Activated naive CD4-positive, alpha-beta T cell treated with anti-CD3 and anti-CD28 coated beads, Interleukin-2, amount 10 ng/mL, durations not matched to agents 7 days and 5 days (primary cell): ENCODE measurements around the gene ADCY7.

Experiments
- CTCF ChIA-PET: fragments of 350-600 bp; sonication (Branson Sonifier 250); formaldehyde crosslinking; loops from one replicate; lab custom pipeline; 2021; ENCODE audit warnings: antibody characterized with exemption; lab: Charles Lee
- DNase-seq: peaks from one replicate; pipeline ENCODE4 v3.0.0-alpha.2; 2020
- H3K27ac Mint-ChIP-seq: one replicate; pipeline ENCODE4 v1.8.0; 2021; ENCODE audit warnings: mild to moderate bottlenecking, moderate library complexity, mixed read lengths
- H3K27me3 Mint-ChIP-seq: one replicate; pipeline ENCODE4 v1.8.0; 2021; ENCODE audit warnings: mild to moderate bottlenecking, mixed read lengths
- H3K36me3 Mint-ChIP-seq: one replicate; pipeline ENCODE4 v1.8.0; 2021; ENCODE audit warnings: mixed read lengths
- H3K4me1 Mint-ChIP-seq: one replicate; pipeline ENCODE4 v1.8.0; 2021; ENCODE audit warnings: mixed read lengths
- H3K4me3 Mint-ChIP-seq: one replicate; pipeline ENCODE4 v1.8.0; 2021; ENCODE audit warnings: mild to moderate bottlenecking, moderate library complexity, mixed read lengths
- H3K9me3 Mint-ChIP-seq: one replicate; pipeline ENCODE4 v1.8.0; 2021; ENCODE audit warnings: mixed read lengths

The ADCY7 gene

GRCh38 chr16:50275098-50275415 lies 8.7 kb downstream of the ADCY7 start:
- H3K9me3 Mint-ChIP-seq, result no peaks in the 10 kb centered on the region
- H3K4me3 Mint-ChIP-seq, result peak overlapping the region; percentile 83
- peak overlapping the region; percentile 99 for H3K27ac Mint-ChIP-seq
- DNase-seq, result no peak
- H3K4me1 Mint-ChIP-seq, result peaks cover 99% of the 10 kb centered on the region
- no peaks in the 10 kb centered on the region for H3K27me3 Mint-ChIP-seq
- H3K36me3 Mint-ChIP-seq, result peaks cover 61% of the 10 kb centered on the region
- CTCF ChIA-PET, result interaction anchor here (1.1 to 2.8 kb wide), 8 partner anchors 9 to 250 kb away, joined by 3 to 18 read pairs (median 4); partner anchors contain the start of genes ADCY7 and CNEP1R1

- H3K4me1 Mint-ChIP-seq, result peaks cover 99% of the 10 kb centered on the region
- H3K27me3 Mint-ChIP-seq, result no peaks in the 10 kb centered on the region
- H3K27ac Mint-ChIP-seq, result peak overlapping the region; percentile 99
- no peaks in the 10 kb centered on the region for H3K9me3 Mint-ChIP-seq
- DNase-seq, result no peak
- H3K4me3 Mint-ChIP-seq, result peak overlapping the region; percentile 83
- H3K36me3 Mint-ChIP-seq, result peaks cover 62% of the 10 kb centered on the region
- CTCF ChIA-PET, result interaction anchor here (0.6 to 2.8 kb wide), 9 partner anchors 10 to 251 kb away, joined by 3 to 18 read pairs (median 4); partner anchors contain the start of genes ADCY7 and CNEP1R1
These were observed 9.3 kb downstream of the ADCY7 start for GRCh38 chr16:50275428-50276325.

GRCh38 chr16:50276326-50276640 lies 9.9 kb downstream of the ADCY7 start:
- peak overlapping the region; percentile 86 for H3K27ac Mint-ChIP-seq
- CTCF ChIA-PET, result interaction anchor here (0.6 to 1.6 kb wide), 2 partner anchors 25 to 38 kb away, joined by 3 read pairs; no protein-coding TSS in a partner anchor
- peak overlapping the region; percentile 10 for H3K4me3 Mint-ChIP-seq
- no peaks in the 10 kb centered on the region for H3K27me3 Mint-ChIP-seq
- peaks cover 57% of the 10 kb centered on the region for H3K36me3 Mint-ChIP-seq
- no peak for DNase-seq
- no peaks in the 10 kb centered on the region for H3K9me3 Mint-ChIP-seq
- H3K4me1 Mint-ChIP-seq, result peaks cover 99% of the 10 kb centered on the region

- H3K4me1 Mint-ChIP-seq, result peaks cover 99% of the 10 kb centered on the region
- no peaks in the 10 kb centered on the region for H3K27me3 Mint-ChIP-seq
- DNase-seq, result no peak
- CTCF ChIA-PET, result interaction anchor here (0.7 to 1.6 kb wide), 3 partner anchors 8 to 26 kb away, joined by 3 to 4 read pairs (median 3); no protein-coding TSS in a partner anchor
- peaks cover 53% of the 10 kb centered on the region for H3K36me3 Mint-ChIP-seq
- peak overlapping the region; percentile 27 for H3K4me3 Mint-ChIP-seq
- peak overlapping the region; percentile 86 for H3K27ac Mint-ChIP-seq
- H3K9me3 Mint-ChIP-seq, result no peaks in the 10 kb centered on the region
These were observed 10.6 kb downstream of the ADCY7 start for GRCh38 chr16:50276801-50277555.

- no peak for DNase-seq
- H3K27ac Mint-ChIP-seq, result peak overlapping the region; percentile 86
- CTCF ChIA-PET, result interaction anchor here (0.6 to 1.3 kb wide), 5 partner anchors 10 to 399 kb away, joined by 3 to 4 read pairs (median 4); partner anchors contain the start of gene CNEP1R1
- H3K4me1 Mint-ChIP-seq, result peaks cover 99% of the 10 kb centered on the region
- no peaks in the 10 kb centered on the region for H3K9me3 Mint-ChIP-seq
- H3K27me3 Mint-ChIP-seq, result no peaks in the 10 kb centered on the region
- peaks cover 55% of the 10 kb centered on the region for H3K36me3 Mint-ChIP-seq
- peak overlapping the region; percentile 27 for H3K4me3 Mint-ChIP-seq
These were observed 11.9 kb downstream of the ADCY7 start for GRCh38 chr16:50278251-50278650.

- Mint-ChIP-seq H3K4me3 (no peak overlapping the region), H3K4me1 (peaks cover 99% of the 10 kb centered on the region), H3K27ac (peak overlapping the region; percentile 4), H3K27me3 (no peaks in the 10 kb centered on the region), H3K9me3 (no peaks in the 10 kb centered on the region), H3K36me3 (peaks cover 57% of the 10 kb centered on the region)
- CTCF ChIA-PET, result interaction anchor here (1.0 to 1.3 kb wide), 2 partner anchors 64 to 75 kb away, joined by 3 to 5 read pairs; no protein-coding TSS in a partner anchor
- DNase-seq, result no peak
These were observed 13.1 kb downstream of the ADCY7 start for GRCh38 chr16:50279504-50279865.

GRCh38 chr16:50280932-50281331 lies 14.6 kb downstream of the ADCY7 start:
- no peak for DNase-seq
- Mint-ChIP-seq H3K27me3 (no peaks in the 10 kb centered on the region), H3K4me3 (no peak overlapping the region), H3K4me1 (peaks cover 97% of the 10 kb centered on the region), H3K36me3 (peaks cover 62% of the 10 kb centered on the region), H3K27ac (no peak overlapping the region), H3K9me3 (peaks cover 2% of the 10 kb centered on the region)
- CTCF ChIA-PET, result interaction anchor here (1.0 kb wide), 1 partner anchor 14 kb away, joined by 3 read pairs; the partner anchor contains the start of gene ADCY7

GRCh38 chr16:50281391-50282009 lies 15.1 kb downstream of the ADCY7 start:
- Mint-ChIP-seq H3K9me3 (peaks cover 3% of the 10 kb centered on the region), H3K27ac (peak overlapping the region; percentile 86), H3K4me3 (peak overlapping the region; percentile 46), H3K4me1 (peaks cover 93% of the 10 kb centered on the region), H3K27me3 (no peaks in the 10 kb centered on the region), H3K36me3 (peaks cover 62% of the 10 kb centered on the region)
- CTCF ChIA-PET, result interaction anchor here (1.8 kb wide), 1 partner anchor 215 kb away, joined by 5 read pairs; the partner anchor contains the start of gene HEATR3
- no peak for DNase-seq

GRCh38 chr16:50282010-50282538 lies 15.7 kb downstream of the ADCY7 start:
- peaks cover 5% of the 10 kb centered on the region for H3K9me3 Mint-ChIP-seq
- H3K4me3 Mint-ChIP-seq, result peak overlapping the region; percentile 46
- CTCF ChIA-PET, result interaction anchor here (1.2 to 1.8 kb wide), 2 partner anchors 71 to 215 kb away, joined by 4 to 5 read pairs; partner anchors contain the start of gene HEATR3
- peaks cover 62% of the 10 kb centered on the region for H3K36me3 Mint-ChIP-seq
- DNase-seq, result peak; percentile 75
- peak overlapping the region; percentile 86 for H3K27ac Mint-ChIP-seq
- no peaks in the 10 kb centered on the region for H3K27me3 Mint-ChIP-seq
- H3K4me1 Mint-ChIP-seq, result peaks cover 90% of the 10 kb centered on the region

GRCh38 chr16:50282955-50283631 lies 16.7 kb downstream of the ADCY7 start:
- no peaks in the 10 kb centered on the region for H3K27me3 Mint-ChIP-seq
- peaks cover 5% of the 10 kb centered on the region for H3K9me3 Mint-ChIP-seq
- H3K4me3 Mint-ChIP-seq, result no peak overlapping the region
- CTCF ChIA-PET, result interaction anchor here (1.2 to 1.8 kb wide), 3 partner anchors 71 to 216 kb away, joined by 4 to 6 read pairs (median 5); partner anchors contain the start of gene HEATR3
- DNase-seq, result no peak
- peaks cover 60% of the 10 kb centered on the region for H3K36me3 Mint-ChIP-seq
- H3K27ac Mint-ChIP-seq, result no peak overlapping the region
- H3K4me1 Mint-ChIP-seq, result peaks cover 79% of the 10 kb centered on the region

GRCh38 chr16:50284131-50284911 lies 18.0 kb downstream of the ADCY7 start:
- no peak for DNase-seq
- no peak overlapping the region for H3K4me3 Mint-ChIP-seq

GRCh38 chr16:50285406-50286003 lies 19.2 kb downstream of the ADCY7 start:
- H3K4me3 Mint-ChIP-seq, result no peak overlapping the region
- peak overlapping the region; percentile 49 for H3K27ac Mint-ChIP-seq
- CTCF ChIA-PET, result interaction anchor here (1.5 kb wide), 1 partner anchor 9 kb away, joined by 3 read pairs; no protein-coding TSS in a partner anchor
- H3K27me3 Mint-ChIP-seq, result no peaks in the 10 kb centered on the region
- DNase-seq, result no peak
- peaks cover 53% of the 10 kb centered on the region for H3K36me3 Mint-ChIP-seq
- H3K4me1 Mint-ChIP-seq, result peaks cover 61% of the 10 kb centered on the region
- H3K9me3 Mint-ChIP-seq, result peaks cover 5% of the 10 kb centered on the region

More at GRCh38 chr16:50284131-50284911, 18.0 kb downstream of the ADCY7 start:
- peaks cover 71% of the 10 kb centered on the region for H3K4me1 Mint-ChIP-seq
- CTCF ChIA-PET, result interaction anchor here (1.3 kb wide), 1 partner anchor 70 kb away, joined by 6 read pairs; no protein-coding TSS in a partner anchor
- H3K9me3 Mint-ChIP-seq, result peaks cover 5% of the 10 kb centered on the region
- H3K36me3 Mint-ChIP-seq, result peaks cover 58% of the 10 kb centered on the region
- peak overlapping the region; percentile 81 for H3K27ac Mint-ChIP-seq
- H3K27me3 Mint-ChIP-seq, result no peaks in the 10 kb centered on the region
